ENCODE results near the gene MYH13.

MYH13 gene

GRCh38 chr17:10266296-10266876 is 106.4 kb downstream of the MYH13 start:
- Histone ChIP-seq H3K4me1 (ENCODE audit: low read length) (no peaks in the 10 kb centered on the region), H3K27ac (ENCODE audit: low read length) (no peak overlapping the region), H3K79me2 (ENCODE audit: low read length) (no peaks in the 10 kb centered on the region), H3K36me3 (replicated peaks; ENCODE audit: insufficient read depth, low read length) (no peaks in the 10 kb centered on the region), H3F3A (ENCODE audit: insufficient read depth, low read length) (no peaks in the 10 kb centered on the region), H3K4me3 (ENCODE audit: low read length) (no peak overlapping the region), H3K4me2 (ENCODE audit: low read depth, low read length) (no peak overlapping the region), H3K9me3 (replicated peaks; ENCODE audit: insufficient read depth, low read length) (no peaks in the 10 kb centered on the region), H3K9me2 (replicated peaks; ENCODE audit: insufficient read depth, low read length) (no peaks in the 10 kb centered on the region), H2AFZ (ENCODE audit: low read length) (no peak overlapping the region), H3K27me3 (replicated peaks; ENCODE audit: insufficient read depth, low read length) (no peaks in the 10 kb centered on the region), H4K20me1 (ENCODE audit: insufficient read depth, low read length) (no peaks in the 10 kb centered on the region), H3K9ac (ENCODE audit: low read length) (no peak overlapping the region)
- no peak for DNase-seq
- no peak for TF ChIP-seq EZH2 (optimal IDR thresholded peaks at IDR 0.05; ENCODE audit: low read depth, low read length)
- TF ChIP-seq CTCF (IDR thresholded peaks at IDR 0.05; ENCODE audit: low read length): no peak
- TF ChIP-seq EZH2phosphoT487 (IDR thresholded peaks at IDR 0.05; ENCODE audit: low read length): no peak

DNA sequence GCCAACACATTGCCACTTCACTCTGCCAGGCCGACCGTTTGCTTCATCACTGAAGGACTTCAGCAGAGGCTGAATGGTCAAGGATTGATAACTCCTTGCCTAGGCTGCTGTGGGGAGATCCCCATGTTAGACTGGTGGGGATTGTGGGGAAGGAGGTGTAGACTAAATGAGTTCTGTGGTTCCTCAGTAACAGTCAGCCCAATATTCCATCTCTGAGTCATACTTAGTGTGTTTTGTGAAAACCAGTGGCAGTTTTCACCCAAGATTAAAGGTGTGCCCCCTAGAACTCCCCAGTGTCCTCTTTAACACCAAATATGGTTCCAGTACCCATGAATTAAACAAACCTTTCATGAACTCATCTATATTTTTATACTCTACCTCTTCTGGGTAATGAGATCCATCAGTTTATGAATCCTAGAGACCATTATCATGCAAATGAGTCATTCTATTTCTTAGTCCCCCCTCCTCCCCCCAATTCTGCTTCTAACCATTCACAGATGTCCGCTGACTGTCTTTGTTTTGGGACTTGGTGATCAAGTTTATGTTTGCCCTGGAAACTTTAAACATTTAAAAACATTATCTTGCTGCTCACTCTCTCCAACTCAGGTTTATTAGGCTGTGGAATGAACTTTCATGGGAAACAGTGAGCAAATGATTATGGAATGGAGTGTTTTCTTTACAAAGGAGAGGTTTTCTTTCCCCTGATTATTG is 107.6 kb downstream of the MYH13 start:
- Histone ChIP-seq H3K36me3 (replicated peaks; ENCODE audit: insufficient read depth, low read length) (no peaks in the 10 kb centered on the region), H3K9ac (ENCODE audit: low read length) (no peak overlapping the region)
- DNase-seq: no peak

DNA sequence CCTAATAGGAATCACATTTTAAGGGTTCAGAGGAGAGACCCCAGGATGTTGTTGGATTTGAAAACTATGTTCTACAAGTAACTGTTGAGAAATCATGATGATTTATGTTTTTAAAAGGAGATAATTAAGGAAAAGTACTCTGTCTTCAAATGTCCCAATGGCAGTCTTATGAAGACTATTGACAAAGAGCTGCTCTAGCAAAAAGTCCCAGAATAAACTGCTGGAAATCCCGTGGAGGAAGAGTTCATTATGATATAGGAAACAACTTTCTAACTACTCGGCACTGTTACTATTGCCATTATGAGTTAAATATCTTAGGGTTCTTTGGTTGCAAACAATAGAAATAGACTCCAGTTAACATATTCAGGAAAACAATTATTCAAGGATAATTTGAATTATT is 108.8 kb downstream of the MYH13 start:
- H3K9me3 ChIP-seq (replicated peaks; ENCODE audit: insufficient read depth, low read length): no peaks in the 10 kb centered on the region
- H3K27ac ChIP-seq (ENCODE audit: low read length): no peak overlapping the region
- no peaks in the 10 kb centered on the region for H3K4me1 ChIP-seq (ENCODE audit: low read length)
- no peak overlapping the region for H3K4me3 ChIP-seq (ENCODE audit: low read length)
- H4K20me1 ChIP-seq (ENCODE audit: insufficient read depth, low read length): no peaks in the 10 kb centered on the region
- no peaks in the 10 kb centered on the region for H3K36me3 ChIP-seq (replicated peaks; ENCODE audit: insufficient read depth, low read length)
- H3K79me2 ChIP-seq (ENCODE audit: low read length): no peaks in the 10 kb centered on the region
- no peak for TF ChIP-seq EZH2 (optimal IDR thresholded peaks at IDR 0.05; ENCODE audit: low read depth, low read length)
- no peak for TF ChIP-seq EZH2phosphoT487 (IDR thresholded peaks at IDR 0.05; ENCODE audit: low read length)
- TF ChIP-seq CTCF (IDR thresholded peaks at IDR 0.05; ENCODE audit: low read length): no peak
- H2AFZ ChIP-seq (ENCODE audit: low read length): no peak overlapping the region
- H3K9me2 ChIP-seq (replicated peaks; ENCODE audit: insufficient read depth, low read length): no peaks in the 10 kb centered on the region
- H3K27me3 ChIP-seq (replicated peaks; ENCODE audit: insufficient read depth, low read length): no peaks in the 10 kb centered on the region
- no peak for DNase-seq
- no peaks in the 10 kb centered on the region for H3F3A ChIP-seq (ENCODE audit: insufficient read depth, low read length)
- no peak overlapping the region for H3K4me2 ChIP-seq (ENCODE audit: low read depth, low read length)
- no peak overlapping the region for H3K9ac ChIP-seq (ENCODE audit: low read length)

More for the DNA sequence above, 107.6 kb downstream of the MYH13 start:
- Histone ChIP-seq H2AFZ (ENCODE audit: low read length) (no peak overlapping the region), H3K79me2 (ENCODE audit: low read length) (no peaks in the 10 kb centered on the region), H3K4me2 (ENCODE audit: low read depth, low read length) (no peak overlapping the region), H3K4me3 (ENCODE audit: low read length) (no peak overlapping the region), H3K27ac (ENCODE audit: low read length) (no peak overlapping the region), H3K27me3 (replicated peaks; ENCODE audit: insufficient read depth, low read length) (no peaks in the 10 kb centered on the region), H3K9me2 (replicated peaks; ENCODE audit: insufficient read depth, low read length) (no peaks in the 10 kb centered on the region), H4K20me1 (ENCODE audit: insufficient read depth, low read length) (no peaks in the 10 kb centered on the region), H3F3A (ENCODE audit: insufficient read depth, low read length) (no peaks in the 10 kb centered on the region), H3K9me3 (replicated peaks; ENCODE audit: insufficient read depth, low read length) (no peaks in the 10 kb centered on the region), H3K4me1 (ENCODE audit: low read length) (no peaks in the 10 kb centered on the region)
- TF ChIP-seq EZH2 (optimal IDR thresholded peaks at IDR 0.05; ENCODE audit: low read depth, low read length) (no peak), EZH2phosphoT487 (IDR thresholded peaks at IDR 0.05; ENCODE audit: low read length) (no peak), CTCF (IDR thresholded peaks at IDR 0.05; ENCODE audit: low read length) (no peak)
